Activated T-cell treated with anti-CD3 and anti-CD28 coated beads, Interleukin-2, amount 50 U/mL, for 4 hours (primary cell): ENCODE measurements around the gene RGL3. TPM values are rescaled to one million over a fixed set of nuclear protein-coding genes. Genes with fewer than 3 reads are reported as not detected.
"Not testable (repeated sequence)": the region's sequence is repeated elsewhere in the genome, so short reads cannot be mapped to it uniquely, and the experiment has no call there.

Source experiments
- ATAC-seq, 2 donors: fragments of 200-7000 bp; cut with Tn5 transposase; one replicate each; pipeline ENCODE4 v1.10.0; 2021
- DNase-seq: peaks from one replicate; pipeline ENCODE4 v3.0.0-alpha.2; 2020
- H3K27me3 Mint-ChIP-seq: one replicate; pipeline ENCODE4 v1.8.0; 2021; ENCODE audit warnings: low read depth, mixed read lengths
- H3K36me3 Mint-ChIP-seq: one replicate; pipeline ENCODE4 v1.8.0; 2022; ENCODE audit warnings: mixed read lengths; ENCODE audit not compliant: insufficient read depth
- H3K4me1 Mint-ChIP-seq: one replicate; pipeline ENCODE4 v1.8.0; 2021; ENCODE audit warnings: low read depth, mixed read lengths
- H3K4me3 Mint-ChIP-seq: one replicate; pipeline ENCODE4 v1.8.0; 2021; ENCODE audit warnings: mild to moderate bottlenecking, moderate library complexity, mixed read lengths
- H3K9me3 Mint-ChIP-seq: one replicate; pipeline ENCODE4 v1.8.0; 2021; ENCODE audit warnings: mixed read lengths
- total RNA-seq, 3 donors: library from RNA; stranded (reverse); gene quantifications; one replicate each; pipeline ENCODE4 v1.2.1, GENCODE V29; 2021

The RGL3 gene
- total RNA-seq, 3 donors from 2014 or later = 0.29 to 0.51 TPM; not detected in 1

DNA sequence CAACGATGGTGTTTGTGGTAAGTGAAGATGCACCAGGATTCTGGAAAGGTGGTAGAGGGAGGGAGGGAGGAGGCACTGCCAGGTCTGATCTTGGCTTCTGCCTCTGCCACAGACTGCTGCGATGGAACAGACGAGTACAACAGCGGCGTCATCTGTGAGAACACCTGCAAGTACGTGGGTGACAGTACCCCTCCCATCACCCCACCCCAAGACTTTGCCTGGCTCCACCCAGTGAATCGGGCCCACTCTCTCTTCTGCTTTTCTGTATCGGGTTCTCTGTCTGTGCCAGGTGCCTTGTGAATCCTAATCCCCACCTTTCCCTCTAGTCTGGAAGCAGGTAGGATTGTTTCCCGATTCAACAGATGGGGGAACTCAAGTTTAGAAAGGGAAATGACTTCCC, 18.8 kb upstream of the RGL3 start:
- H3K36me3 Mint-ChIP-seq = peaks cover 21% of the 10 kb centered on the region
- DNase-seq (no peak), ATAC-seq (no peak)
- no peaks in the 10 kb centered on the region for H3K9me3 Mint-ChIP-seq
- peak overlapping the region; percentile 100 for H3K4me3 Mint-ChIP-seq
- no peaks in the 10 kb centered on the region for H3K27me3 Mint-ChIP-seq
- peaks cover 22% of the 10 kb centered on the region for H3K4me1 Mint-ChIP-seq

DNA sequence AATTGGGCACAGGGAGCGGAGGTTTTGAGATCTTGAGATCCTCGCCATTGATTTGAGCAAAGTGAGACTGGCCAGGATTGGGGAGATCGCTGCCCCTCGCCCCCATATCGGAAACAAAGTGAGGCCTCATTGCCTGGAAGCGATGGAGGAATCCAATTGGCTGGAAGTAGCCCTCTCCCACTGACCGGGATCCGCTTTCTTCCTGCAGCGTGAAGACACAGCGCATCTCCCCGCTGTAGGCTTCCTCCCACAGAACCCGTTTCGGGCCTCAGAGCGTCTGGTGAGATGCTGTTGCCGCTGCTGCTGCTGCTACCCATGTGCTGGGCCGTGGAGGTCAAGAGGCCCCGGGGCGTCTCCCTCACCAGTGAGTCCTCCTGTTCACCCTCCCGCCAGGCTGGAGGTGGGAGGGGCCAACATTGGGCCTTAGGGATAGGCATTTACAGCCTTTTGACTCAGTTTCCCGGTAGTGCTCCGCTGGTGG, 16.8 kb upstream of the RGL3 start:
- Mint-ChIP-seq H3K27me3 (no peaks in the 10 kb centered on the region), H3K4me3 (peak overlapping the region; percentile 100), H3K9me3 (no peaks in the 10 kb centered on the region), H3K4me1 (peaks cover 20% of the 10 kb centered on the region), H3K36me3 (peaks cover 12% of the 10 kb centered on the region)
- ATAC-seq (no peak), DNase-seq (no peak)

DNA sequence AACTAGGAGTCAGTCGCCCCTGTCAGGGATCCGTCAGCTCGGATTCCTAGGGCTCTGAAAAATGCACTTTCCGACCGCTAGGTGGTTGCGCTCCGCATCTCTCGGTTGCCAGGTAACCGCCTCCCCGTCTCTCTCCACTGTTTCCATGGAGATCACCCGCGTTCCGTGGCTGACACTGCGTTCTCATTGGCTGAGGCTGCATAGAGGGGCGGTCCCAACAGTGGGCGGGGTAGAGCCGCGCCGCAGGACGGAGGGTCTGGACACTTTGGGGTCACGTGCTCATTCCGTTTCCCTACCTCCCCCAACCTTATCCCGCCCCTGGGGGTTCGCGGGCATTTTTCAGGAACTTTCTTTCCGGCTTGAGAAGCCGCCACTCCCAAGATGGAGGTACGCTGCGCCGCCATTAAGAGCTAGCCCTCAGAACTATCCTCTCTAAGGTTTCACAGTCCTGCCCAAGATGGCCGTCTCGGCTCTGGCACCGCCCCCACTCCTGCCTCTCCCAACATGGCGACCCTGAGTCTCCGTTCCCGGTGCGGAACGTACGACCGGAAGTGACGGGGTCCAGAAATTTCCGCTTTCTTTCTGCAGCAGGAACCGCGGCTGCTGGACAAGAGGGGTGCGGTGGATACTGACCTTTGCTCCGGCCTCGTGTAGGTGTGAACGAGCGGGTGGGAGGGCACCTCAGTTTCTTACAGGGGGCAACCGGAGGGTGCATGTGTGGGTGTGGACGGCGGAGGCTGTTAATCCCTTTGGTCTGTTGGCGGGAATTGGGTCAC, 16.1 kb upstream of the RGL3 start, which contains the start of the genes ODAD3 and PRKCSH:
ODAD3 (minus strand) TSS at position 65 of the 776 bp plus-strand sequence. CDS start 105 bp downstream, outside the sequence.
PRKCSH (plus strand) TSS at position 579 of the 776 bp plus-strand sequence. CDS start 483 bp downstream, outside the sequence.
- Mint-ChIP-seq H3K4me3 (peak within 1 kb of the TSS; percentile 100), H3K36me3 (peaks cover 8% of the 10 kb centered on the region), H3K4me1 (peaks cover 20% of the 10 kb centered on the region), H3K9me3 (no peaks in the 10 kb centered on the region), H3K27me3 (peaks cover 1% of the 10 kb centered on the region)
- ATAC-seq (peak; percentile 94 to 97), DNase-seq (peak; percentile 96)

DNA sequence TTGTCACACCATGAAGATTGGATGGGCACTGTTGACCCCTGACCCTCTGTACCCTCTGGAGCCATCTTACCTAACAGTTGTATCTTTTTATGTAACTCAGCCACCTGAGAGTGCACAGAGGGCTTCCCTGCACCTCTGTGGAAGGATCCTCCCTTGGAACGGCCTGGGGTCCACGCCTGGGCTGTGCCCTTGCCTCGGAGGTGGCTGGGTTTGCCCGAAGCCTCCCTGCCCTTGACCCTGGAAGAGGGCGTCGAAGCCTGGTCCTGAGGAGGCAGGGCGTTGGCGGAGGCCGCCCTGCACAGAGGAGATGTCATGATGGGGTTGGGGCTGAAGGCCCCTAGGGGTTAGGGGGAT, 15.6 kb upstream of the RGL3 start:
- no peak for DNase-seq

DNA sequence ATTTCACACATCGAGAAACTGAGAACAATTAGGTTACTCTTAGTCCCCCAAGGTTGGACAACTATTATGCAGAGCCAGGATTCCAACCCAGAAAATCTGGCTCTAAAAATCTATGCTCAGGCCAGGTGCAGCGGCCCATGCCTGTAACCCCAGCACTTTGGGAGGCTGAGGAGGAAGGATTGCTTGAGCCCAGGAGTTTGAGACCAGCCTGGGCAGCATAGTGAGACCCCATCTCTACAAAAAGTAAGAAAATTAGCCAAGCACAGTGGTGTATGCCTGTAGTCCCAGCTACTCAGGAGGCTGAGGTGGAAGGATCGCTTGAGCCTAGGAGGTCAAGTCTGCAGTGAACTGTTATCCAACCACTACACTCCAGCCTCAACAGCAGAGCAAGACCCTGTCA, 14.4 kb upstream of the RGL3 start:
- H3K4me3 Mint-ChIP-seq, H3K9me3 Mint-ChIP-seq, H3K36me3 Mint-ChIP-seq, H3K27me3 Mint-ChIP-seq, ATAC-seq, DNase-seq: not testable (repeated sequence)
- peaks cover 20% of the 10 kb centered on the region for H3K4me1 Mint-ChIP-seq

More for the DNA sequence above, 15.6 kb upstream of the RGL3 start:
- Mint-ChIP-seq H3K9me3 (no peaks in the 10 kb centered on the region), H3K4me3 (peak overlapping the region; percentile 100), H3K36me3 (peaks cover 8% of the 10 kb centered on the region), H3K4me1 (peaks cover 20% of the 10 kb centered on the region), H3K27me3 (peaks cover 2% of the 10 kb centered on the region)
- peak; percentile 9 to 13 for ATAC-seq

DNA sequence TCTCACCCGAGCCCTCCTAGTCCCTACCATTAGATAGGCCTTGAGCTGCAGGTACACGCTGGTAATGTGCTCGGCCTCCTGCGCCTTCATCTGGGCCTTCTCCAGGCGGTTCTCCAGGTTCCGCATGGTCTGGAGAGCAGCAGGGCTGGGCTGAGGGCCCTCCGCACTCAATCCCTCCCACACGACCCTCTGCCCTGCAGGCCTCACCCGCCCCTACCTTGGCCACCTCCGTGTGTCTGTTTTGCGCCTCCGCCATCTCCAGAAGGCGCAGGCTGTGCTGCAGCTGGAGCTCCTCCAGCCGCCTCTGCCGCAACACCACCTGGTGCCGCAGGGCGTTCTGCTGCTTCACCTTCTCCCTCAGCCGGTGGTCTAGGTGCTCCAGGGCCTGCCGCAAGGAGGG, 7.5 kb upstream of the RGL3 start:
- Mint-ChIP-seq H3K27me3 (peaks cover 27% of the 10 kb centered on the region), H3K4me1 (peaks cover 19% of the 10 kb centered on the region), H3K4me3 (no peak overlapping the region), H3K9me3 (no peaks in the 10 kb centered on the region), H3K36me3 (no peaks in the 10 kb centered on the region)
- DNase-seq = no peak
- ATAC-seq = no peak

DNA sequence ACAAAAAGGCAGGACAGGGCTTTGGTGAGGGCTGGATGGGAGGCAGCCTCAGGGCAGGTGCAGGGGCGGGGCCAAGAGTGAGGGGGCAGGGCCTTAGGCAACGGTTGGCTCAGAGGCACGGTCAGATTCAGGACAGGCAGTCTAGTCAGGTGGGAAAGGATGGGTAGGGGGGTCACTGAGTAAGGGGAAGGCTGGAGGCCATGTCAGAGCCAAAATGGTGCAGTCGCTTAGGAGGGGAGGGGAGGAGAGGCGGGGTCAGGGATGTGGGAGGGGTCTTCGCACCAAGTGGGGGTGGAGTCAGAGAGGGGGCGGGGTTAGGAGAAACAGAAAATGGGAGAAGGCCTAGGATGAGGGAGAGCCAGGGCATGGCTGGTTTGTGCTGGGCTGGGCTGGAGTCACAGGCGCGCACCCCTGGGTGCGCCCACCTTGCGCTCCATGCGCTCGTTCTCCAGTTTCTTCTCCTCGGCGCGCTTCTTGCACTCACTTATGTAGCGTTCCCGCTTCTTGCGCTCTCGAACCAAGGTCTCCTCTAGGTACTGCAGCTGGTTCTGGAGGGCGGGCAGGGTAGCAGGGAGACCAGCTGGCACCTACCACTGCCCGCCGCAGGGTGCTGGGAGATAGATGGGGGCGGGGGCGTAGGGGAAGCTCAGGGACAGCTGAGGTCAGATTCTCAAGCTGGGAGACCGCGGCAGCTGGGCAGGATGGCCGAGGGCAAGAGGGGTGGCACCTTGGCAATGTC, 6.8 kb upstream of the RGL3 start:
- no peak overlapping the region for H3K4me3 Mint-ChIP-seq
- H3K9me3 Mint-ChIP-seq = no peaks in the 10 kb centered on the region
- H3K4me1 Mint-ChIP-seq = peaks cover 27% of the 10 kb centered on the region
- H3K27me3 Mint-ChIP-seq = peaks cover 34% of the 10 kb centered on the region
- ATAC-seq (no peak), DNase-seq (no peak)
- H3K36me3 Mint-ChIP-seq = no peaks in the 10 kb centered on the region

DNA sequence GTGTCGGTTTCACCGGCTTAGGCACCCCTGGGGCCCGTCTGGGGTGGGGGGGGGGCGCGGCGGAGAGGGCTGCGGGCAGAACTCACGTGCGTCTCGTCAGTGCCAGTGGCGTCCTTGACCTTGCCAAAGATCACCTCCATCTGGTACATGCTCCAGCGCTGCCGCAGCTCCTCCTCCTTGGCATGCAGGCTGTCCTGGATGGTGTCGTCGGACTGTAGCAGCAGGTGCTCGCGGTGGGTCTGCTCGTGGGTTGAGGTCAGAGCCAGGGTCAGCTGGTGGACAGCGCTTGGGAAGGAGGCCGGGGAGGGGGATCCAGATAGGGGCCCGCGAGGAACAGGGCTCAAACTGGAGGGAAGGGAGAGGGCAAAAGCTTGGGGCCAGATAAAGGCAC, 4.7 kb upstream of the RGL3 start:
- no peak for DNase-seq
- Mint-ChIP-seq H3K9me3 (no peaks in the 10 kb centered on the region), H3K36me3 (no peaks in the 10 kb centered on the region), H3K27me3 (peaks cover 49% of the 10 kb centered on the region), H3K4me3 (no peak overlapping the region), H3K4me1 (peaks cover 36% of the 10 kb centered on the region)
- no peak for ATAC-seq

DNA sequence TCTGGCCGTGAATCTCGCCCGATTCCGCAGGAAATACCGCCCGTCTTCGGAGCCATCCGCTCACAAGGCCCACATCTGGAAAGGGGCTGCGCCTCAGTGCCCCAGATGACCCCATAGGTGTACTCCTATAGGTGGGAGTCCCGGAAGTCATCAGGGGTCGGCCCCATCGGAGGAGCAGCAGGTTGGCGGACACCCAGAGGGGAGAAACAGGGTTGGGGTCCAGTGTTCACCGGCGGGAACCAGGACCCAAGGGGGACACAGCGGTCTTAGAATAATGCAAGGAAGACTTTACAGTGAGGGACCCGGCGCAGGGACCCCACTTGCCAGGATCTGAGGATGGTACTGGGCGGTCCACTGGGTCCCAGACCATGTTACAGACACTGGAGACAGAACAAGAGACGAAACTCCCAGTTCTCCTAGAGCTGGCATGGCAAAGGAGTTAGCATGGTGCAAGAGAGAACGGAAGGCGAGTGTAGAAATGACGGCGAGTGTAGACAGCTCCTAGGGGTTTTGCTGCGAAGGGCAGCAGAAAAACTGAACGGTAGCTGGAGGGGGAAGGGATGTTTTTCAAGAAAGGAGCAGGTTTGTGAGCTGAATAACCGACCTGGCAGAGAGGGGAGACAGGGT, 4.2 kb upstream of the RGL3 start:
- no peak for ATAC-seq
- H3K27me3 Mint-ChIP-seq = peaks cover 54% of the 10 kb centered on the region
- DNase-seq = no peak
- no peaks in the 10 kb centered on the region for H3K36me3 Mint-ChIP-seq
- H3K4me1 Mint-ChIP-seq = peaks cover 41% of the 10 kb centered on the region
- no peaks in the 10 kb centered on the region for H3K9me3 Mint-ChIP-seq
- peak overlapping the region; percentile 58 for H3K4me3 Mint-ChIP-seq

DNA sequence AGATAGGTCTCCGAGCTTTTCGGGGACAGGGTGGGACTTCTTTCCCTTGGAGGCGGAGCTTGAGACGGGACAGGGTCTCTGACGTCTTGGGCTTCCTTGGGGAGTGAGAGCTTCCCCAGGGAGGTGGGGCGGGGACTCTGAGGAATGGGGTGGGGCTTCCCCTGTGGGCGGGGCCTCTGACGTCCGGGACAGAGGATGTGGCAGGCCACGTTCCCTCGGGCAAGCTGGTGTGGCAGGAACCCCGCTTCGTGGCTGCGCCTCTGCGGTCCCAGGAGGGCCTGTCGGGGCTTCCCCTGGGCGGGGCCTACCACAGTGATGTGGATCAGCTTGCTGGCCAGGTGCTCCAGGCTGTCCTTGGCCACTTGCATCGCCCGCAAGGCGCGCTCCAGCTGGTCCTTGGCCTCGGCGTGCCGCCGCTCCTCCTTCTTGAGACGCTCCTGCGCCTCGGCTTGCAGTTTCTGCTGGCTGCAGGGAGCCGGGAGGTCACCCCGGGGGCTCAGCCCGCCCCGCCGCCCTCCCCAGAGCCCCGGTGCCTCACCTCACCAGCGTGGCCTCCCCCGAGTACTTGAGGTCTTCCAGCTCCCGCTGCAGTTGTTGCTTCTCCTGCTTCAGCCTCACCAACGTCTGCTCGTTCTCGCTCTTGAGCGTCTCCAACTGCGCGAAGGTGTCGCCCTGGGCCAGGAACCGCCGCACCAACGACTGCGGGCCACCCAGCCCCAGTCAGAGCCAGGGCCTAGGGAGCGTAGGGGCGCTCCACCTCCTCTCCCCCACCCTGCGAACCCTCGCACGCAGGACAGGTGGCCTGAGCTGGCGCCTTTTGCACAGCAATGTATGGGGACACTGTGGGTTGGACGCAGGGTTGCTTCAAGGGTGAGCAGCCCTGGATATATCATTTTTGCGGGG, 3.3 kb upstream of the RGL3 start:
- ATAC-seq (peak; percentile 61 to 67), DNase-seq (peak; percentile 45)
- no peaks in the 10 kb centered on the region for H3K36me3 Mint-ChIP-seq
- peaks cover 43% of the 10 kb centered on the region for H3K4me1 Mint-ChIP-seq
- peak overlapping the region; percentile 58 for H3K4me3 Mint-ChIP-seq
- H3K9me3 Mint-ChIP-seq = no peaks in the 10 kb centered on the region
- H3K27me3 Mint-ChIP-seq = peaks cover 61% of the 10 kb centered on the region

DNA sequence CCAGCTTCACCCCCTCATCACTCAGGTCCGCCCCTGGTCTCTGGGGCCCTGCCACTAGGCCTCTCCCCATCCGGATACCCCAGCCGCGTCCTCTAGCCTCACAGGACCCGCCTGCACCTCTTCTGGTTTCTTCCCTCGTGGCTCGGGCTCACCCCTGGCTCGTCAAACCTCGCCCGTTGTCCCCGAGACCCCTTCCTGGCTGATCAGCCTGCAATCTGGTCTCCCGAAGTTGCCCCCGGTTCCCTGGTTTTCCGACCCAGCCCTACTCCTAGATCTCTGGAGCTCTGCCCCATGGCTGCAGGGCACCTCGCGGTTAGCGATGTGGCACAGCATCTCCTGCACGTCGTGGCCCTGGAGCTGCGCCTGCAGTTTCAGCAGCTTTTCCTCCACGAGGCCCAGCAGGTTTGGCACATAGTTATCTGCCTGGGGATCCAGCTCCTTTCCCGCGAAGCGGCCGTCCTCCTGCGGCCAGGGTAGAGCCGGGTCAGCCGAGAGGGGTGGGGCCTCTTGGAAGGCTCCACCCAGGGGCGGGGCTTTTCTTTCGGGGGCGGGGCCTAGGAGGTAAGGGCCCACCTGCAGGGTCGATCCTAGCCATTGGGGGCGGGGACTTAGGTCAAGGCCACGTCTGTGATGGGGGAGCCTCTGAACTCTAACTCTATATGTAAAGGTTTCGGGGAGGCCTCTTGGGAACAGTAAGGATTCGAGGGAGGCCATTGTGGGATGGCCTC, 2.4 kb upstream of the RGL3 start:
- DNase-seq (no peak), ATAC-seq (peak; percentile 49 to 62)
- H3K36me3 Mint-ChIP-seq = no peaks in the 10 kb centered on the region
- peak overlapping the region; percentile 58 for H3K4me3 Mint-ChIP-seq
- H3K4me1 Mint-ChIP-seq = peaks cover 43% of the 10 kb centered on the region
- no peaks in the 10 kb centered on the region for H3K9me3 Mint-ChIP-seq
- H3K27me3 Mint-ChIP-seq = peaks cover 61% of the 10 kb centered on the region

DNA sequence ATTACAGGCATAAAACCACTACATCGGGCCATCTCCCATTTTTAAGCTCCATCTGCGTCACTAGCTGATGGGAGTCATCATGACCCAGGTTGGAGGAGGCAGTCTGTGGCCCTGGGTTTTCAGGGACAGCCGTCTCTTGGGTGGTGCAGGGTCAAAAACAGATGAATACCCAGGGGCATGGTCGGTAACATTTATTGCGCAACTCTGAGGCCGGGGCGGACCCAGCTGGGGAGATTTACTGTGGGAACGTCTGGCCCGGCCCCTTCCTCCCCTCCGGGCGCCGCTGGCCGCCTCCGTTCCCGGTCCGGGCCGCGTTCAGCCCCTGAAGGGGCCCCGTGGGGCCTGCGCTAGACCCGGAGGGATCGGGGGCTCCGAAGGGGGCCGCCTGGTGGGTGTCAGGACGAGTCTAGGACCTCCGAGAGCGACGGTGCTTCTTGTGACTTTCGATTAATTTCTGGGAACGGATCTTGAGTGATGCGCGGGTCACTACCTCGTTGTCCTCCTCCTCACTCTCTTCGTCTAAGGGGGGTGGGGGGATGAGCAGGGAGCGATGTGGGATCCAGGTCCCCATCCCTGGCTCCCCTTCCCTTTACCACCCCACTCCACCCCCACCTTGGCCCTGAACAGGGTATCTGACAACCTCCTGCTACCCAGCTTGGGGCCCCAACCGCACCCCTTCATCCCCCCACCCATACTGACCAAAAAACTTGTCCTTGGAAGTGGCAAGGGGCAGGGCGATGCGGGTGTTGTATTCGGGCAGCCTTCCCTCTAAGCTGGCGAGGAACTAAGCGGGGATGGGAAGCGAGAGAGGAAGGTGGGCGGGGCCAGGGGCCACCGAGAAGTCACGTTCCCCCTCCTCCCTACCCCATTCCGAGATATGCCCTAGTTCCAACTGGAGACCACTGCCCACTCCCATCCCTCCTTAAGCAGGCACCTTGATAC, 1.6 kb upstream of the RGL3 start:
- DNase-seq (no peak), ATAC-seq (no peak)
- Mint-ChIP-seq H3K27me3 (peaks cover 64% of the 10 kb centered on the region), H3K9me3 (no peaks in the 10 kb centered on the region), H3K4me1 (peaks cover 43% of the 10 kb centered on the region), H3K4me3 (peak overlapping the region; percentile 58), H3K36me3 (no peaks in the 10 kb centered on the region)
